AG04450 (cell line): ENCODE data around the gene CFAP107. TPM values are rescaled to one million over a fixed set of nuclear protein-coding genes. Genes with fewer than 3 reads are reported as not detected.

Experiments
- CTCF ChIA-PET: fragments of 300-600, 350-600 bp; formaldehyde crosslinking; extraction: SDS; loops from one replicate; lab custom pipeline; 2022; ENCODE audit warnings: antibody characterized with exemption, inconsistent platforms; lab: Charles Lee
- POLR2A ChIA-PET: fragments of 350-600 bp; formaldehyde crosslinking; extraction: SDS; loops from one replicate; lab custom pipeline; 2021; ENCODE audit warnings: antibody characterized with exemption, inconsistent platforms; lab: Yijun Ruan, JAX
- DNase-seq: peaks from one replicate; pipeline ENCODE4 v3.0.0-alpha.2; 2011; ENCODE audit warnings: low read depth, low spot score
- H3K27ac ChIP-seq: one replicate; pipeline ENCODE4 v1.5.1; 2012; ENCODE audit warnings: low read depth, low read length, control low read depth
- H3K27me3 ChIP-seq: one replicate; pipeline ENCODE4 v1.6.0; 2012; ENCODE audit warnings: low read length; ENCODE audit not compliant: control insufficient read depth, insufficient read depth
- H3K4me3 ChIP-seq: 2 replicates; pipeline ENCODE4 v1.5.1; 2011; ENCODE audit warnings: mild to moderate bottlenecking, low read depth, low read length, control low read depth
- H3K9me3 ChIP-seq: 2 replicates; pipeline ENCODE4 v1.5.1; 2012; ENCODE audit warnings: low read length; ENCODE audit not compliant: control insufficient read depth, insufficient read depth
- polyA plus RNA-seq: library from polyadenylated mRNA; depleted of rRNA; stranded (reverse); fragments of >200 nt; gene quantifications from 2 replicates; pipeline ENCODE4 v1.2.3, GENCODE V29; 2011; rRNA removed
- TF ChIP-seq, protein P1 (sequence below): IDR thresholded peaks from 2 replicates; pipeline ENCODE4 v1.5.1; 2011; ENCODE audit warnings: low read depth, low read length, control low read depth, inconsistent platforms

CFAP107 gene
- polyA plus RNA-seq, 1 experiment: not detected

DNA sequence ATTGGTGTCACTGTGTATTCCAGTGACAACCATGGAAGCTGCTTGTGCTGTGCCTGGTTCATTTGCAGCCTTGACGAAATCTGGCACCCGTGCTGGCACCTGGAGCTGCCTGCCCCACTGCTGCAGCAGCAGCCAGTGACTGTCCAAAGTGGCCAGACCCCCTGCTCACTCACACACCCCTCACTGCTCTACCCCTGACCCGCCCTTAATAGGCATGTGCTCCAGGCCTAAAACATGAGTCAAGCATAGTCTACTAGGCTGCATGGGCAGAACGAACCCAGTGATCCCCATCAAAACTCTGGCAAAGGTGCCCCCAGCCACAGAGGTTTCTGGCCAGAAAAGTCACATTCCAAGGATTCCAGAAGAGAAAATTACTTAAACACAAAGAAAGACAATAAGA is 52.9 kb downstream of the CFAP107 start:
- TF ChIP-seq, protein P1, sequence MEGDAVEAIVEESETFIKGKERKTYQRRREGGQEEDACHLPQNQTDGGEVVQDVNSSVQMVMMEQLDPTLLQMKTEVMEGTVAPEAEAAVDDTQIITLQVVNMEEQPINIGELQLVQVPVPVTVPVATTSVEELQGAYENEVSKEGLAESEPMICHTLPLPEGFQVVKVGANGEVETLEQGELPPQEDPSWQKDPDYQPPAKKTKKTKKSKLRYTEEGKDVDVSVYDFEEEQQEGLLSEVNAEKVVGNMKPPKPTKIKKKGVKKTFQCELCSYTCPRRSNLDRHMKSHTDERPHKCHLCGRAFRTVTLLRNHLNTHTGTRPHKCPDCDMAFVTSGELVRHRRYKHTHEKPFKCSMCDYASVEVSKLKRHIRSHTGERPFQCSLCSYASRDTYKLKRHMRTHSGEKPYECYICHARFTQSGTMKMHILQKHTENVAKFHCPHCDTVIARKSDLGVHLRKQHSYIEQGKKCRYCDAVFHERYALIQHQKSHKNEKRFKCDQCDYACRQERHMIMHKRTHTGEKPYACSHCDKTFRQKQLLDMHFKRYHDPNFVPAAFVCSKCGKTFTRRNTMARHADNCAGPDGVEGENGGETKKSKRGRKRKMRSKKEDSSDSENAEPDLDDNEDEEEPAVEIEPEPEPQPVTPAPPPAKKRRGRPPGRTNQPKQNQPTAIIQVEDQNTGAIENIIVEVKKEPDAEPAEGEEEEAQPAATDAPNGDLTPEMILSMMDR: no peak
- ChIA-PET CTCF (no interaction called here), POLR2A (no interaction called here)
- Histone ChIP-seq H3K27ac (no peak overlapping the region), H3K4me3 (no peak overlapping the region), H3K9me3 (peaks cover 24% of the 10 kb centered on the region), H3K27me3 (no peaks in the 10 kb centered on the region)
- no peak for DNase-seq

DNA sequence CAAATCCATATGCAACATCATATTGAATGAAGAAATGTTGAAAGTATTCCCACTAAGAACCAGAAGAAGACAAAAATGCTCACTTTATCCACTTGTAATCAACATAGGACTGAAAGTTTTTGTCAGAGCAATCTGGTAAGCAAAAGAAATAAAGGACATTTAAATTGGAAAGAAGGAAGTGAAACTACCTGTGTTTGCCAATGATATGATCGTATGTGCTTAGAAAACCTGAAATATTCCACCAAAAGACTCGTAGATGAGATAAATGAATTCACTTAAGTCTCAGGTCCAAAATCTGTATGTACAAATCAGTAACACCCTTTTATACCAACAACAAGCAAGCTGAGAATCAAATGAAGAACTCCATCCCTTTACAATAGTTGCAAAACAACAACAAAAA is 53.7 kb downstream of the CFAP107 start:
- TF ChIP-seq, protein P1: no peak
- POLR2A ChIA-PET: no interaction called here
- Histone ChIP-seq H3K4me3 (no peak overlapping the region), H3K9me3 (peaks cover 24% of the 10 kb centered on the region), H3K27me3 (no peaks in the 10 kb centered on the region), H3K27ac (no peak overlapping the region)
- DNase-seq: no peak
- CTCF ChIA-PET: no interaction called here

DNA sequence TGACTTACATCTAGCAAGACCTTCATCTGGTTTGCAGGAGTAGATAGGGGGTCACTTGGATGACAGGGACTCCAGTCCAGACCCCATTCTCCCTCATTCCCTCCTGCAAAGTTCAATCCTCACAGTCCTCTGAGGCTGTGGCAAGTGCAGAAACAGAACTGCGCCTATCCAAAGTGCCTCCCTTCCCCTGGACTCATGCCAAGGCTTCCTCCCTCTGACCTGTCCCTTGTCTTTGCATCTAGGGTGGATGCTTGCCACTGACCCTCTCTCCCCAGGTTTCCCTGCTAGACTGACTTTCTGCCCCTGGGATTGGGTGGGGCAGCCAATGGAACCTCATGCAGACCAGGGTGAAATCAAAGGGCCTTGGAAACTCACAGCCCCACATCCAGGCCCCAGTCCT is 63.9 kb downstream of the CFAP107 start:
- no peak overlapping the region for H3K27ac ChIP-seq
- ChIA-PET CTCF (no interaction called here), POLR2A (no interaction called here)
- no peak for DNase-seq
- TF ChIP-seq, protein P1: no peak
- H3K27me3 ChIP-seq: no peaks in the 10 kb centered on the region
- peaks cover 37% of the 10 kb centered on the region for H3K9me3 ChIP-seq
- no peak overlapping the region for H3K4me3 ChIP-seq

DNA sequence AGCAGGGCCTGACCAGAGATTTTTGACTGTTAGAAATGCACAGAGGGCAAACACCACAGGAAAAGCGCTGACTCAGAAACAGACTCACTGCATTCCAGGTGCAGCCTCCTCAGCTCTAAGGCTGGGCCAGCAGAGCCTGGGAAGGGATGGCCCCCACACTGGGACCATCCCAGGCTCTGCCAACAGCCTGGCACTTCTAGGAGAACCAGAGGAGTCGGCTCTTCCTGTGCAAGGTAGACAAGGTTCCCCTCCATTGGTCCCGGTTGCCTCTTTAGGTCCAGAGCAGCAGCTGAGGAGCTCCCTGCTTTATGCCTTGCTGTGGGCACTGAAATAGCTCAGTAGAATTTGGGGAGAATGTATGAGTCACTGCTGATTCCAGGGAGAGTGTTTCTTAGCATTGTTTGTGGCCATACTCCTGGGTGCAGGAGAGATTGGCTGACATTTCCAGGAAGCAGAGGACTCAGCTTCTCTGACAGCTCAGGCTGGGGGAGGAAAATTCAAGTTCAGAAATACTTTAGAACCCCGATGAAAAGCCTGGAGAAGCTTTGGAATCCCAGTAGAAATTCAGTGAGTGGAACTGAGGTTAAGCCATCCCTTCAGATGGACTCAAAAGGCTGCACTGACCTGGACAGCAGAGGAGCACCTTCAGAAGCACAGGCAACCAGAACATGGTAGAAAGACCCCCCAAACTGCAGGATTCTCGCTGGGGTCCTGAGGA is 64.8 kb downstream of the CFAP107 start:
- Histone ChIP-seq H3K4me3 (no peak overlapping the region), H3K27me3 (no peaks in the 10 kb centered on the region), H3K27ac (no peak overlapping the region), H3K9me3 (peaks cover 37% of the 10 kb centered on the region)
- ChIA-PET POLR2A (no interaction called here), CTCF (no interaction called here)
- no peak for DNase-seq
- TF ChIP-seq, protein P1: no peak

DNA sequence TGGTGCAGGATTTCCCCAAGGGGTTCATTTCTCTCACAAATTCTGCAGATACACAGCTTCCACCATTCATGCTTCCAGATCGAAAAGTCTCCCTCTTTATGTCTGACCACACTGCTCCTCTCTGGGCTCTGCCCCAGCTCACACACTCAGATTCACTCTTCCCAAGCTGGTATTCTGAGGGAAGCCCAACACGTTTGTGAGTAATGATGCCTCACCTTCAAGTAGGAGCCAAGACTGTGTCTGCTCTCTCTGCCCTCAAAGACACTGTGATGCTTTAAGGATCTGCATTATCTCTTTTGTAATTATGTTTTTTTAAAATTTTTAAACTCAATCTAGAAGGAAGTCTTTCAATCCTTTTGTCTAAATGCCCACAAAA is 65.4 kb downstream of the CFAP107 start:
- no peak overlapping the region for H3K27ac ChIP-seq
- no peak for DNase-seq
- TF ChIP-seq, protein P1: no peak
- CTCF ChIA-PET: no interaction called here
- no peaks in the 10 kb centered on the region for H3K27me3 ChIP-seq
- H3K9me3 ChIP-seq: peaks cover 35% of the 10 kb centered on the region
- no peak overlapping the region for H3K4me3 ChIP-seq
- POLR2A ChIA-PET: no interaction called here

Other genes starting within 250 kb of the CFAP107 start
- gene DHRS3, start 128.0 kb upstream of the CFAP107 start, polyA plus RNA-seq: 42.3 and 50.5 TPM in 2 replicates
- gene AADACL4, start 102.1 kb upstream of the CFAP107 start, polyA plus RNA-seq: not detected in 2 replicates
- gene AADACL3, start 30.1 kb upstream of the CFAP107 start, polyA plus RNA-seq: not detected in 2 replicates
- gene PRAMEF12, start 27.5 kb downstream of the CFAP107 start, polyA plus RNA-seq: not detected in 2 replicates
- not detected in 2 replicates for gene PRAMEF1, start 45.2 kb downstream of the CFAP107 start, polyA plus RNA-seq
- not detected in 2 replicates for gene PRAMEF11, start 85.2 kb downstream of the CFAP107 start, polyA plus RNA-seq
- not detected in 2 replicates for gene HNRNPCL1, start 102.5 kb downstream of the CFAP107 start, polyA plus RNA-seq
- not detected in 2 replicates for gene PRAMEF2, start 110.9 kb downstream of the CFAP107 start, polyA plus RNA-seq
- not detected in 2 replicates for gene PRAMEF4, start 140.0 kb downstream of the CFAP107 start, polyA plus RNA-seq
- gene PRAMEF10, start 152.1 kb downstream of the CFAP107 start, polyA plus RNA-seq: not detected in 2 replicates
- gene PRAMEF7, start 170.4 kb downstream of the CFAP107 start, polyA plus RNA-seq: not detected in 2 replicates
- not detected in 2 replicates for gene PRAMEF6, start 201.4 kb downstream of the CFAP107 start, polyA plus RNA-seq